Neural progenitor cell (in vitro differentiated cells): ENCODE results near the gene KLLN. TPM values are rescaled to one million over a fixed set of nuclear protein-coding genes. Genes with fewer than 3 reads are reported as not detected.
"Not testable (repeated sequence)": the region's sequence is repeated elsewhere in the genome, so short reads cannot be mapped to it uniquely, and the experiment has no call there.

Source experiments
- DNase-seq: peaks from one replicate; pipeline ENCODE4 v3.0.0-alpha.2; 2016; ENCODE audit warnings: low spot score
- H2AFZ ChIP-seq: fragments of 200-600 bp; sonication (generic); replicated peaks from 2 replicates; pipeline ENCODE4 v1.6.1; 2016; ENCODE audit warnings: antibody characterized with exemption
- H3F3A ChIP-seq: fragments of 200-600 bp; sonication (generic); 2 replicates; pipeline ENCODE4 v1.6.1; 2016; ENCODE audit warnings: antibody characterized with exemption, low read depth
- H3K27ac ChIP-seq: fragments of 200-600 bp; sonication (generic); 2 replicates; pipeline ENCODE4 v1.5.1; 2016; ENCODE audit warnings: mild to moderate bottlenecking
- H3K27me3 ChIP-seq: fragments of 200-600 bp; sonication (generic); 2 replicates; pipeline ENCODE4 v1.6.1; 2016; ENCODE audit warnings: mild to moderate bottlenecking, moderate library complexity
- H3K36me3 ChIP-seq: fragments of 200-600 bp; sonication (generic); 2 replicates; pipeline ENCODE4 v1.5.1; 2016
- H3K4me1 ChIP-seq: fragments of 200-600 bp; sonication (generic); 2 replicates; pipeline ENCODE4 v1.6.1; 2016; ENCODE audit warnings: mixed run types
- H3K4me2 ChIP-seq: fragments of 200-600 bp; sonication (generic); 2 replicates; pipeline ENCODE4 v1.6.1; 2016
- H3K4me3 ChIP-seq: fragments of 200-600 bp; sonication (generic); 2 replicates; pipeline ENCODE4 v1.5.1; 2016
- H3K79me2 ChIP-seq: fragments of 200-600 bp; sonication (generic); 2 replicates; pipeline ENCODE4 v1.6.1; 2016; ENCODE audit warnings: low read depth
- H3K9ac ChIP-seq: fragments of 200-600 bp; sonication (generic); 2 replicates; pipeline ENCODE4 v1.6.1; 2016
- H3K9me3 ChIP-seq: fragments of 200-600 bp; sonication (generic); 2 replicates; pipeline ENCODE4 v1.5.1; 2016; ENCODE audit warnings: low read depth
- H4K20me1 ChIP-seq: fragments of 200-600 bp; sonication (generic); 2 replicates; pipeline ENCODE4 v1.6.1; 2016; ENCODE audit warnings: low read depth
- H3K27ac Mint-ChIP-seq: 3 replicates; pipeline ENCODE4 v1.8.0; 2021; ENCODE audit warnings: mixed read lengths
- H3K27me3 Mint-ChIP-seq: 2 replicates; pipeline ENCODE4 v1.8.0; 2022; ENCODE audit warnings: low read depth, mild to moderate bottlenecking, inconsistent platforms, moderate library complexity, mixed read lengths; ENCODE audit not compliant: insufficient read depth
- H3K36me3 Mint-ChIP-seq: 3 replicates; pipeline ENCODE4 v1.8.0; 2021; ENCODE audit warnings: mixed read lengths
- H3K4me1 Mint-ChIP-seq: 3 replicates; pipeline ENCODE4 v1.8.0; 2021; ENCODE audit warnings: mixed read lengths
- H3K4me3 Mint-ChIP-seq: 3 replicates; pipeline ENCODE4 v1.8.0; 2021; ENCODE audit warnings: mild to moderate bottlenecking, moderate library complexity, mixed read lengths
- H3K9me3 Mint-ChIP-seq: 3 replicates; pipeline ENCODE4 v1.8.0; 2020; ENCODE audit warnings: mixed read lengths
- CTCF ChIP-seq: fragments of 200-600 bp; sonication (generic); IDR thresholded peaks from 2 replicates; pipeline ENCODE4 v1.5.1; 2017; ENCODE audit warnings: antibody characterized with exemption, mild to moderate bottlenecking
- EZH2 ChIP-seq: fragments of 200-600 bp; sonication (generic); IDR thresholded peaks from 2 replicates; pipeline ENCODE4 v1.6.1; 2017; ENCODE audit warnings: antibody characterized with exemption, mild to moderate bottlenecking, moderate library complexity
- EZH2phosphoT487 ChIP-seq: fragments of 200-600 bp; sonication (generic); IDR thresholded peaks from 2 replicates; pipeline ENCODE4 v1.6.1; 2017; ENCODE audit warnings: antibody characterized with exemption
- total RNA-seq: library from RNA; depleted of rRNA; stranded (reverse); fragments of >200 nt; gene quantifications from 2 replicates; pipeline ENCODE4 v1.2.3, GENCODE V29; 2015; ENCODE audit warnings: low replicate concordance

KLLN gene
- total RNA-seq, 1 donor from 2014 or later: 1.5 TPM

- H3K27ac Mint-ChIP-seq: no peak overlapping the region
- Histone ChIP-seq H3K4me2 (no peak overlapping the region), H3K4me1 (no peaks in the 10 kb centered on the region), H3K27me3 (no peaks in the 10 kb centered on the region), H4K20me1 (no peaks in the 10 kb centered on the region), H3K4me3 (no peak overlapping the region), H3F3A (no peaks in the 10 kb centered on the region), H3K79me2 (no peaks in the 10 kb centered on the region), H3K9ac (no peak overlapping the region), H3K9me3 (no peaks in the 10 kb centered on the region), H2AFZ (no peak overlapping the region), H3K27ac (no peak overlapping the region), H3K36me3 (no peaks in the 10 kb centered on the region)
- no peak for DNase-seq
- no peak overlapping the region for H3K4me3 Mint-ChIP-seq
- no peak for TF ChIP-seq CTCF
- TF ChIP-seq EZH2: no peak
- no peak for TF ChIP-seq EZH2phosphoT487
- H3K27me3 Mint-ChIP-seq: no peaks in the 10 kb centered on the region
- H3K4me1 Mint-ChIP-seq: peaks cover 3% of the 10 kb centered on the region
- no peaks in the 10 kb centered on the region for H3K9me3 Mint-ChIP-seq
- no peaks in the 10 kb centered on the region for H3K36me3 Mint-ChIP-seq
These were observed 33.2 kb downstream of the KLLN start for GRCh38 chr10:87829986-87830729.

GRCh38 chr10:87829051-87829450, 34.3 kb downstream of the KLLN start:
- H3K9ac ChIP-seq, H3K27ac Mint-ChIP-seq, H3K36me3 ChIP-seq, H3K27me3 ChIP-seq, H3K36me3 Mint-ChIP-seq, H3K4me1 Mint-ChIP-seq, H3F3A ChIP-seq, H3K9me3 ChIP-seq, H3K4me1 ChIP-seq, H3K27me3 Mint-ChIP-seq, H3K4me3 ChIP-seq, H2AFZ ChIP-seq, DNase-seq, H3K79me2 ChIP-seq, H3K9me3 Mint-ChIP-seq, H3K4me2 ChIP-seq, H4K20me1 ChIP-seq, H3K4me3 Mint-ChIP-seq, H3K27ac ChIP-seq: not testable (repeated sequence)

GRCh38 chr10:87827681-87828080, 35.7 kb downstream of the KLLN start:
- Mint-ChIP-seq H3K9me3 (no peaks in the 10 kb centered on the region), H3K4me3 (no peak overlapping the region), H3K4me1 (peaks cover 3% of the 10 kb centered on the region), H3K27ac (no peak overlapping the region), H3K27me3 (no peaks in the 10 kb centered on the region), H3K36me3 (no peaks in the 10 kb centered on the region)
- no peaks in the 10 kb centered on the region for H3F3A ChIP-seq
- no peak overlapping the region for H3K9ac ChIP-seq
- no peaks in the 10 kb centered on the region for H3K79me2 ChIP-seq
- no peak overlapping the region for H3K27ac ChIP-seq
- TF ChIP-seq EZH2phosphoT487 (no peak), EZH2 (no peak), CTCF (no peak)
- H3K36me3 ChIP-seq: no peaks in the 10 kb centered on the region
- no peak for DNase-seq
- H4K20me1 ChIP-seq: no peaks in the 10 kb centered on the region
- H3K4me2 ChIP-seq: no peak overlapping the region
- no peak overlapping the region for H3K4me3 ChIP-seq
- no peaks in the 10 kb centered on the region for H3K4me1 ChIP-seq
- no peak overlapping the region for H2AFZ ChIP-seq
- no peaks in the 10 kb centered on the region for H3K27me3 ChIP-seq
- H3K9me3 ChIP-seq: no peaks in the 10 kb centered on the region

GRCh38 chr10:87826653-87827052, 36.7 kb downstream of the KLLN start:
- H3K4me2 ChIP-seq: no peak overlapping the region
- Mint-ChIP-seq H3K4me3 (no peak overlapping the region), H3K27me3 (no peaks in the 10 kb centered on the region), H3K27ac (no peak overlapping the region), H3K36me3 (no peaks in the 10 kb centered on the region), H3K4me1 (peaks cover 3% of the 10 kb centered on the region), H3K9me3 (no peaks in the 10 kb centered on the region)
- no peak for TF ChIP-seq CTCF
- TF ChIP-seq EZH2: no peak
- TF ChIP-seq EZH2phosphoT487: no peak
- no peaks in the 10 kb centered on the region for H4K20me1 ChIP-seq
- no peak overlapping the region for H2AFZ ChIP-seq
- H3F3A ChIP-seq: no peaks in the 10 kb centered on the region
- no peak overlapping the region for H3K27ac ChIP-seq
- no peak overlapping the region for H3K9ac ChIP-seq
- H3K4me3 ChIP-seq: no peak overlapping the region
- no peaks in the 10 kb centered on the region for H3K4me1 ChIP-seq
- H3K36me3 ChIP-seq: no peaks in the 10 kb centered on the region
- H3K27me3 ChIP-seq: no peaks in the 10 kb centered on the region
- H3K9me3 ChIP-seq: no peaks in the 10 kb centered on the region
- no peak for DNase-seq
- no peaks in the 10 kb centered on the region for H3K79me2 ChIP-seq
